Activated naive CD4-positive, alpha-beta T cell treated with Interleukin-2 at 50 U/mL for 16 hours (primary cell): ENCODE results near the gene CACNA1I.
A peak's percentile ranks its signal among the peaks of the same experiment; 100 is the strongest.

Experiments used
- DNase-seq: peaks from one replicate; pipeline ENCODE4 v3.0.0-alpha.2; 2020

The CACNA1I gene

GRCh38 chr22:39600491-39601179, 30.1 kb downstream of the CACNA1I start:
- no peak for DNase-seq

- no peak for DNase-seq
Measured at GRCh38 chr22:39601180-39601535, 30.6 kb downstream of the CACNA1I start.

GRCh38 chr22:39603345-39603744, 32.8 kb downstream of the CACNA1I start:
- no peak for DNase-seq

- no peak for DNase-seq
Measured at GRCh38 chr22:39610246-39610645, 39.7 kb downstream of the CACNA1I start.

- no peak for DNase-seq
Measured at GRCh38 chr22:39610766-39611165, 40.2 kb downstream of the CACNA1I start.

GRCh38 chr22:39611360-39611759, 40.8 kb downstream of the CACNA1I start:
- no peak for DNase-seq

- peak; percentile 8 for DNase-seq
Measured at GRCh38 chr22:39612811-39613548, 42.4 kb downstream of the CACNA1I start.

- no peak for DNase-seq
Measured at GRCh38 chr22:39613549-39613921, 43.0 kb downstream of the CACNA1I start.

- DNase-seq = no peak
Measured at GRCh38 chr22:39614442-39614841, 43.9 kb downstream of the CACNA1I start.

GRCh38 chr22:39616051-39616450, 45.5 kb downstream of the CACNA1I start:
- no peak for DNase-seq

- no peak for DNase-seq
Measured at GRCh38 chr22:39616781-39617180, 46.2 kb downstream of the CACNA1I start.

- peak; percentile 32 for DNase-seq
Measured at GRCh38 chr22:39617342-39617741, 46.8 kb downstream of the CACNA1I start.

GRCh38 chr22:39617970-39618757, 47.6 kb downstream of the CACNA1I start:
- DNase-seq = no peak

GRCh38 chr22:39618996-39619530, 48.5 kb downstream of the CACNA1I start:
- DNase-seq = no peak

GRCh38 chr22:39620924-39621690, 50.6 kb downstream of the CACNA1I start:
- no peak for DNase-seq

- DNase-seq = no peak
Measured at GRCh38 chr22:39621826-39622225, 51.3 kb downstream of the CACNA1I start.

GRCh38 chr22:39622881-39623367, 52.4 kb downstream of the CACNA1I start:
- peak; percentile 71 for DNase-seq

GRCh38 chr22:39623603-39624500, 53.3 kb downstream of the CACNA1I start:
- DNase-seq = no peak

- DNase-seq = no peak
Measured at GRCh38 chr22:39624501-39624821, 53.9 kb downstream of the CACNA1I start.

GRCh38 chr22:39625569-39626537, 55.3 kb downstream of the CACNA1I start:
- DNase-seq = no peak
